GM21529 (cell line): ENCODE data around the gene CHMP1B.
A peak's percentile ranks its signal among the peaks of the same experiment; 100 is the strongest.

Experiments
- ATAC-seq: cut with Tn5 transposase; IDR thresholded peaks from one replicate; pipeline ENCODE4 v1.9.1; 2021; ENCODE audit not compliant: unreplicated experiment

The CHMP1B gene, protein sequence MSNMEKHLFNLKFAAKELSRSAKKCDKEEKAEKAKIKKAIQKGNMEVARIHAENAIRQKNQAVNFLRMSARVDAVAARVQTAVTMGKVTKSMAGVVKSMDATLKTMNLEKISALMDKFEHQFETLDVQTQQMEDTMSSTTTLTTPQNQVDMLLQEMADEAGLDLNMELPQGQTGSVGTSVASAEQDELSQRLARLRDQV

GRCh38 chr18:11851146-11851805, at the start of gene CHMP1B:
Gene CHMP1B, plus strand, starts transcription at chr18:11851413. Its CDS starts 99 bp downstream, at chr18:11851512.
- peak; percentile 92 for ATAC-seq

DNA sequence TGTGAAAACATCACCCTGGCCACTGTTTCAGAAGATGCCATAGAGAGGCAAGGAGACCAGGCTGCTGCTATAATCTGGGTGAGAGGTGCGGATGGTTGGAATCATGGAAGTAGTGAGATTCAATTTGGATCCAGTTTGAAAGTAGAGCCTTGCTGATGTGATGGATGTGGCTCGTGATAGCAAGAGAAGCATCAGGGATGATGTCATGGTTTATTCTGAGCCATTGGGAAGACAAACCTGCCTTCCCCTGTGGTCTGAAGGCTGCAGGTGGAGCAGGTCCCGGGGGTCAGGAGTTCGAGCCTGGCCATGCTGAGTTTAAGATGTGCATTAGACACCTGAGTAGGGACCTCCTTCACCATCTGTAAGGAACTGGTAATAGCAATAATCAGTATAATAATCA, 49.6 kb upstream of the CHMP1B start:
- no peak for ATAC-seq

GRCh38 chr18:11802158-11802557, 49.1 kb upstream of the CHMP1B start:
- no peak for ATAC-seq

DNA sequence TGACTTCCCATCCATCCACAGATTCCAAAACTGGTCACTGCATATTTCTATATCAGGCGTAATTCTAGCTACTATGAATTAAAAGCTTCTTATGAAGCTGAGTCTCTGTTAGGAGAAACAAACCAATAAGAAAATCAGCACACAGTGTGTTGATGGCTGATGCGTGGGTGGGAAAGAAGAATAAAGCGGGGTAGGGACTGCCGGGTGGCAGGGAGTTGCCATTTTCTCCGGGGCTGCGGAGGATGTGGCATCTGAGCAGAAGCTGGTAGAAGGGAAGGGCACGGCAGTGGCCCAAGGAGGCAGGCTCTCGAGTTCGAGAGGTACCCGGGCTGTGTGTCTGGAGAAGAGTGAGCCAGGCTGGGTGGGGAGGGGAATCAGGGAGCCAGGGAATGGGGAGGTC, 48.6 kb upstream of the CHMP1B start:
- no peak for ATAC-seq

GRCh38 chr18:11807233-11807632, 44.0 kb upstream of the CHMP1B start:
- ATAC-seq, result no peak

- no peak for ATAC-seq
These were observed 43.0 kb upstream of the CHMP1B start for GRCh38 chr18:11808001-11808855.

DNA sequence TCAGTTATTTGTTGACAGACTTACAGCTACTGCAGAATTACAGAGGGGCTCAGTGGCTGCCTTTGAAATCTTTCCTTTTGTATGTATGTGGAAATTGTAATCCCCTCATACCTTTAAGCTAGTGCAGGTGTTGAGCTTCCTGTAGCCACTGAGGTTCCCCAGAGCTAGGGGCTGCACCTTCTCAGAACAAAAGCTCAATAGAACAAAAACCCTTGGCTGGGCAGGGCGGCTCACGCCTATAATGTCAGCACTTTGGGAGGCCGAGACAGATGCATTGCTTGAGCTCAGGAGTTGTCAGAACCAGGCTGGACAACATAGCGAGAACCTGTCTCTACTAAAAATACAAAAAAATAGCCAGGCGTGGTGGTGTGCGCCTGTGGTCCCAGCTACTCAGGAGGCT, 41.3 kb upstream of the CHMP1B start:
- ATAC-seq, result no peak

DNA sequence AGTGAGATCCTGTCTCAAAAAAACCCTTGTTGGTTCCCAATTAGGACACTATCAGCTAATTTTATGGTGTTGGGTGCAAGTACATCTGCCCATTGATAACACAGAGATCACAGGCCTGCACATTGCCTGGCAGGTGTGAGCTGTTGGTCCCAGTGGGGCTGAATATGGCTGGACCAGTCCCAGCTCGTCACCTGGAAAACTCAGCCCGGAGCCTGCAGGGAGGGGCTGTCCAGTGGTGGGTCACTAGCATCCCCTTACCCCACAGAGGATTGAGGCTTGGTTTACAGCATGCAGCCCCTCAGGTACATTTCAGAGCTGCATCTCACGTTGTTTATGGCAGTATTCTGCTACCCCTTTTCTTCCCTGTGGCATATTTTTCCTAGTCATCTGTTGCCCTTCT, 40.8 kb upstream of the CHMP1B start:
- ATAC-seq, result no peak

DNA sequence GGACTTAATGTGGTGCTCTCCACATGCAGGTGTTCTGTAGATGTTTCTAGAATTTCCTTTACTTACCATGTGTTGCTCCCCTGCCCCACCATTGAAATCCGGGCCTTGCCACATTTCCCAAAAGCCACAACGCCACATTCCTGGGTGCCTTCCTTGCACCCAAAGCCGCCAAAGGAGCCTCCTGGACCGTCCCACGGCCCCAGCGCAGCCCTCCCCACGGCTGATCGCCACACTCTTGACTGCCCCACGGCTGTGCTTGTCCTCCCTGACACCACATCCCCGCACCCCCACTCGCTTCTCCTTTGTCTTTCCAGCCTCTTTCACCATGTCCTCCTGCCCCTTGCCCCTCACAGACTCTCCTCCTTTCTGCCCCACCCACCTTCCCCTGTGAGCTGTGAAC, 40.2 kb upstream of the CHMP1B start:
- no peak for ATAC-seq

DNA sequence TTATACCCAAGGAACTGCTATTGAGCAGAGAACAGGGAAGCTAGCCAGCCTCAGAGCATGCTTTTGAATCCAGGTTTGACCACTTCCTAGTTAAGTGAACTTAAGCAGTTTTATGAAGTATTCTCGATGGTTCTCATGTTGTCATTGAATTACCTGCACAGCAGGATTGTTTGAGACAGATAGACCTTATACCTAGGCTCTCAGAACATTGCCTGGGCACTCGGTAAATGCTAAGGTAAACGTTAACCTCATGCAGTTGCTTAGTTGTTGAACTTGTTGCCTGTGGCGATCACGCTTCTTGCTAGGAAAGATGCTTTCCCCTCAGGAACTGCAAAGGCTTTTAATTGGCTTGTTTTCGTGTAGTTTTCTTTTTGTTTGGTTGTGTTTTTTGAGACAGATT, 34.0 kb upstream of the CHMP1B start:
- ATAC-seq, result no peak

GRCh38 chr18:11818486-11819203, 32.6 kb upstream of the CHMP1B start:
- ATAC-seq, result no peak

GRCh38 chr18:11819938-11820337, 31.3 kb upstream of the CHMP1B start:
- no peak for ATAC-seq

DNA sequence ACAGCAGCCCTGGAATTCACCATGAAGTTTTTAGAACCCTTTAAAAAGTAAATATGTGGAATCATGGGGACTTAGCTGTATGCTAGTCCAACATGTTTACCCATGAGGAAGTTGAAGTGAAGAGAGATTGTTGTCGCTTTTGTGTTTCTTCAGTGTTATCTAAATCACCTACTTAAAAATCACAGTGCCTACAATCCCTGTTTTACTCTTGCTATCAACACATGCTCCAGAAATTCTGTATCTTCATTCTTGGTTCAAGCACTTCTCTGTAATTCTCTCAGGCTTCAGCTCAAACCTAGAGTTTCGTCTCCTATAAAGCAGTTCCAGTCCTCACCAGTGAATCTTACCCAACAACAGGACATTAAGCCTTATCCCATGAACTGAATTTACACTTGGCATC, 30.5 kb upstream of the CHMP1B start:
- ATAC-seq, result no peak

DNA sequence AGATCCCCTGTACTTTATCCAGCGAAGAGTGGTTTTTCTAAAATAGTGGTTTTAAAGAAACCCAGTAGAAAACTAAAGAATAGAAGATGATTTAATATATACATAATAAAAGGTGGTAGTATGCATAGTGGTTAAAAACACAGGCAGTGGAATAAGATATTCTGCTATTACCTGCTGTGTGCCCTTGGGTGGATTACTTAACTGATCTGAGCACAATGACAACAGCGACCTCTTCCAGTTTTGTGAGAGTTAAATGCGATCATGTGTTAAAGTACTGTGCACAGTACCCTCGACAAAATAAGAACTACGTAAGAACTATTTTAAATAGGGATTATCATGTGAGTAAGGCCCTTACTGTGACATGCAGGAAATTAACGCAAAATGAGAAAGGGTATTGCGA, 30.0 kb upstream of the CHMP1B start:
- no peak for ATAC-seq

DNA sequence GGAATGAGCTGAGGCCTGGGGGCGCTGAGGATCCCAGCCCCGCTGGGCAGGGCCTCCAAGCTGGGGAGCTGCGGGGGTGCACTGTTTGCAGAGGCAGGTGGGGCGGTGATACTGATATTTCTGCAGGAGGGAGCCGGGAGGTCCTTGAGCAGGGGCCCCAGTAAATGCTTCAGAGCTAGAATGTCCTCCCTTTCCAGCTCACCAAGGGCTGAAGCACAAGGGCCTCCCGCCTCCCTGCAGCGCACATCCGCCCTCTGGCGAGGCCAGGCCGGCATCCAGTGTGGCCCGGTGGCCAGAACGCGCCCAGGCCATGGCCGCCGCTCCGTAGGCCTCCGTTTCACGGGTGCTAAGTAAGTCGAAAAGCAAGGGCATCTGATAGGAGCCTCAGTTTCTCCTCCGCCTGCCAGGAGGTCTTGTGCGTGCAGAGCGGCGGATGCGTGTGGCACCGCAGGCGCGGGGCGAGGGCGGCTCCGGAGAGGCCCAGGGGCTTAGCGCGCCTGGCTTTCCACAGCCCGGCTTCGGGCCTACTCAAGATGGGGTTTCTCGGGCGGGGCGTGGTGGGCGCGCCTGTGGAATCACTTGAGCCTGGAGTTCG, 29.5 kb upstream of the CHMP1B start:
- ATAC-seq, result no peak

DNA sequence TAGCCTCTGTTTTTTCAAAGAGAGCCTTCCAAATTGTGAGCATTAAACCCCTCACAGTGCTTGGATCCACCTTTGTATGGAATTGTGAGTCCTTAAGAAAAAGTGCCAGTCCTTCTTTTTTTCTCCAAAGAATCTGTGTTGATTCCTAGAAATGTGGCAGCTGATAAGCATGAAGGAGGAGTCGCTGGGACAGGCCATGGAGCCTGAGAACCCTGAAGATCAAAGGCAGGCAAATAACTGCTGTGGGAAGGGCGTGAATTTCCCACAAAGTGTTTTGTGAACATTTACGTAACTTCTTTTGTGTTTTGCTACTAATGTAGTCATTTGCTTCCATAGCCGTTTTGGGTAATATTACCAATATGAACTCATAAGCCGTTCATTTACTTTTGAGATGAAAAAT, 27.7 kb upstream of the CHMP1B start:
- ATAC-seq, result no peak

DNA sequence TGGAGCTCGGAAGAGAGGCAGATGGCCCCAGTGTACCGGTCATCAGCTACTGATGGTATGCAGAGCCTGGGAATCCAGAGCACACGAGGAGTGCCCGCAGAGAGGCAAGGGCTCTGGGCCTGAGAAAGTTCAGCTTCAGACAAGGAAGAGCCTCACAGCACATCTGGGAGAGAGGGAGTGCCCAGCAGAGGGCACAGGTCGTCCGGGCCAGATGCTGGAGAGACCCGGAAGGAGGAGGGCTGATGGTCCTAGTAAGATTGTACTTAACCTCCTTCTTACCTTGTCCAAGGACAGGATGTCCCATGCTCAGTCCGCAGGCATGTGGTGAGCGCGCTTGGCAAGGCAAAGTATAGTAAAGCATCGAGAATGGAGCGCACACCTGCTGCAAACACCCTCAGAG, 24.4 kb upstream of the CHMP1B start:
- ATAC-seq, result no peak

DNA sequence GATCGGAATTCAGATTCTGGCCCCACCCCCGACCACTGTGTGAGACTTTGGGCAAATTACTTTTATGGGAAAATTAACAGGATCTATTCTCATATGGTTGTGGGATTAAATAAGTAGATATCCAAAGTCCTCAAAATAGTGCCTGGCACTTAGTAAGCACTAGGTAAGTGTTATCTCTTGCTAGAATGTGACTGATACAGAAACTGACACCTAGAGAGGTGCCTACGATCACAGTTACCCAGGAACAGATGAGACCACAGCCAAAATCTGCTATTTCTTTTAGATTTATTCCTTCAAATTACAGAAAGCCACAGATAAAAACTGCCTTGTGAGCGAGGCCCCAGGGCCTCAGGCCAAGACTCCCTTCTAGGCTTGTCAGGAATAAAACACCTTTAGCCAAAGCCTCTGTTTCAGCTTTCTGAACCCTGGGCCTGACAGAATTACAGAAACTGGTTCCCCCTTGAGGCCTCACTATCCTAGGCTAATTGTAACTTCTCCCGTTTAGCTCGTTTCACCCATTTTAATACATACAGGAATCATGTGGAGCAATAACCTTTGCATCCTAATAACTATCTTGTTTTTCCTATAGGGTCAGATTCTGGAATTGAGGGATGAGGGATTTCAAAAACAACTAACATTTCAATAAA, 22.3 kb upstream of the CHMP1B start:
- ATAC-seq, result no peak

DNA sequence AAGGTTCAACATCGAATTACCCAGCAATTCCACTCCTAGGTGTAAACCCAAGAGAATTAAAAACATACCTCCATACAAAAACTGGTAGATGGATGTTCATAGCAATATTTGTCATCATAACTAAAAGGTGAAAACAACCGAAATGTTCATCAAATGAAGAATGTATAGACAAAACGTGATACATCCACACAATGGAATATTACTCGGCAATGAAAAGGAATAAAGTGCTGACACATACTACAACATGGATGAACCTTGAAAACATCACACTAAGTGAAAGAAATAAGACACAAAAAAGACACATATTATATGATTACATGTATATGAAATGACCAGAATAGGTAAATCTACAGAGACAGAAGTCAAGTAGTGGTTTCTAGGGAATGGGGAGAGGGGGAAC, 20.6 kb upstream of the CHMP1B start:
- no peak for ATAC-seq

DNA sequence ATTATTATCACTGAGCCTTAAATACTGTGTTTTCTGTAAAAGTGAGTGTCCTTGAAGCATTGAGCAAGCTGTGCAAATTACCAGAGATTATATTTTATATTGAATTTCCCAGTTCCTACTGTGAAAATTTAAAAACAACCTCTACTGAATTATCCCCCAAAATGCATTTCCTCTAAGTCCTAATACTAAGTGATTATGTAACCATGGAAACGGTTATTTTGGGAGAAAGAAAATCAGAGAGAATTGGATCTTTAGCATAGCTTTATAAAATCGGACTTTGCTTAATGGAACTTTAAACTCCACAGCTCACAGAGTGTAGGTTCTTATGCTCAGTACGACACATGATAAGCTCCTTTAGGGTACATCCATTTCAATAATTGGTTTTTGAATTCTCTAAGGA, 19.3 kb upstream of the CHMP1B start:
- no peak for ATAC-seq

DNA sequence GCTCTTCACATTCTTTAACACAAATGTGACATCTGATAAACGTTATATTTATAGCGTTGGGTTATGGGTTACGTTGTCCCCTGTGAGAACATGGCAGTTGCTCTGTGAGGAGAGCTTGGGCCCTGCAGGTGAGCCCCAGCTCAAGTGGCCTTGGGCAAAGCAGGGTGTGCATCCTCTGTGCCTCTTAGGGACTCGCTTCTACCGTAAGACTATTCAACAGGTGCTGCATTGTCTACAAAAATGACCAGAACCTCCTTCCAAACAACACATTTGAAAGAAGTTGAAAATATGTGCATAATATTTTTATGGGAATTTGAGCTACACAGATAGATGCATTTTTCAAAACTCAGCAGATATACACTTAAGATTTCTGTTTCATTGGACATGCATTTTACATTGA, 16.4 kb upstream of the CHMP1B start:
- ATAC-seq, result no peak
